AG09319 (cell line): Measurements from ENCODE around the gene SLAMF8.

Experiments used
- DNase-seq: peaks from one replicate; pipeline ENCODE4 v3.0.0-alpha.2; 2010; ENCODE audit warnings: low read depth; ENCODE audit errors: extremely low read depth
- TF ChIP-seq, protein P1 (sequence below): IDR thresholded peaks from 2 replicates; pipeline ENCODE4 v1.5.1; 2011; ENCODE audit warnings: low read depth, mild to moderate bottlenecking, inconsistent platforms, low read length, moderate library complexity

Gene SLAMF8

DNA sequence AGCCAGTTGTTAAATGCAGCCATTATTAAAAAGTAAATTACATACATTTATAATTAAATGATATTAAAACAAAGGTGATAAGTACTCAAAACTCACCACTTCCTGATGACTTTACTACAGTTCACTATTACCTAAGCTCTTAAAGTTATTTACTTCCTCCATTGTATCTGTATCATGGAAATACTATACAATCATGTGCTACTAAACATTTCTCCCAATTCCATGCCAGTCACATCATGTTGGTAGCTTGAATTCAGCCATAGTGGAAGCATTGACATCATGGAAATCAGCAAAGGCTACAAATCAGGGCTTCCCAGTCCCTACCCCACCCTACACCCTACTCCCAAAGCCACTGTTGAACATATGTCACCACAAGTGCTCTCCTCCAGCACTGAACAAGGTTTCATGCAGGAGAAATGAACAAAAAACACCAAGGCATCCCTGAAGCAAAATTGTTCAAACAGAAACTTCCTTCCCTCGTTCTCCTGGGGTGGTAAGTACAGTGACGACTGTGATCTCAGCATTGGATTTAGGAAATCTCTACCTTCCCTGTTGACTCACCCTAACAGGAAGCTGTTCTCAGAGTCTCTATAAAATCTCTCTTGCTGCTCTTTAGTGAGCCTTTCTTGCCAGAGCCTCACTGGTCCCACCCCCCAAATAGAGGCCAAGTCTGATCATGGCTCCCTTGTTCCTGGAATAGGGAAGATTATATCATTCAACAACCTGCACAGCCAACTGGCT lies 23.1 kb downstream of the SLAMF8 start:
- no peak for DNase-seq
- TF ChIP-seq, protein P1, sequence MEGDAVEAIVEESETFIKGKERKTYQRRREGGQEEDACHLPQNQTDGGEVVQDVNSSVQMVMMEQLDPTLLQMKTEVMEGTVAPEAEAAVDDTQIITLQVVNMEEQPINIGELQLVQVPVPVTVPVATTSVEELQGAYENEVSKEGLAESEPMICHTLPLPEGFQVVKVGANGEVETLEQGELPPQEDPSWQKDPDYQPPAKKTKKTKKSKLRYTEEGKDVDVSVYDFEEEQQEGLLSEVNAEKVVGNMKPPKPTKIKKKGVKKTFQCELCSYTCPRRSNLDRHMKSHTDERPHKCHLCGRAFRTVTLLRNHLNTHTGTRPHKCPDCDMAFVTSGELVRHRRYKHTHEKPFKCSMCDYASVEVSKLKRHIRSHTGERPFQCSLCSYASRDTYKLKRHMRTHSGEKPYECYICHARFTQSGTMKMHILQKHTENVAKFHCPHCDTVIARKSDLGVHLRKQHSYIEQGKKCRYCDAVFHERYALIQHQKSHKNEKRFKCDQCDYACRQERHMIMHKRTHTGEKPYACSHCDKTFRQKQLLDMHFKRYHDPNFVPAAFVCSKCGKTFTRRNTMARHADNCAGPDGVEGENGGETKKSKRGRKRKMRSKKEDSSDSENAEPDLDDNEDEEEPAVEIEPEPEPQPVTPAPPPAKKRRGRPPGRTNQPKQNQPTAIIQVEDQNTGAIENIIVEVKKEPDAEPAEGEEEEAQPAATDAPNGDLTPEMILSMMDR, result no peak

DNA sequence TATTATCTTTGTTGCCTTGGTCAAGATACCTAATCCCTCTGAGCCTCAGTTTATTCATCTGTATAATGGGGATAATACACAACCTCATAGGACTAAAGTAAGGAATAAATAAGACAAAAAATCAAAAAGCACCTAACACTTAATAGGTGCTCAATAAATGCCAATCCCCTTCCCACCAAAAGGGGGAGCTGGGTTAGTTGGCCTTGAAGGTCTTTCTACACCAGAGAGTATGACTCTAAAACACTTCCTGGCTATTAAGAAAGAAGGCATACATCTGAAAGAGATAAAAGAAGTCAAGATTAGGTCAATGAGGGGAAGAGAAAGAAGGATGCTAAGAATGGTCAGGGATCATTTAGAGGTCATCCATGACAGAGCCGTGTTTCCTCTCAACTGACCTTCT lies 24.7 kb downstream of the SLAMF8 start:
- DNase-seq, result no peak
- TF ChIP-seq, protein P1, result no peak

DNA sequence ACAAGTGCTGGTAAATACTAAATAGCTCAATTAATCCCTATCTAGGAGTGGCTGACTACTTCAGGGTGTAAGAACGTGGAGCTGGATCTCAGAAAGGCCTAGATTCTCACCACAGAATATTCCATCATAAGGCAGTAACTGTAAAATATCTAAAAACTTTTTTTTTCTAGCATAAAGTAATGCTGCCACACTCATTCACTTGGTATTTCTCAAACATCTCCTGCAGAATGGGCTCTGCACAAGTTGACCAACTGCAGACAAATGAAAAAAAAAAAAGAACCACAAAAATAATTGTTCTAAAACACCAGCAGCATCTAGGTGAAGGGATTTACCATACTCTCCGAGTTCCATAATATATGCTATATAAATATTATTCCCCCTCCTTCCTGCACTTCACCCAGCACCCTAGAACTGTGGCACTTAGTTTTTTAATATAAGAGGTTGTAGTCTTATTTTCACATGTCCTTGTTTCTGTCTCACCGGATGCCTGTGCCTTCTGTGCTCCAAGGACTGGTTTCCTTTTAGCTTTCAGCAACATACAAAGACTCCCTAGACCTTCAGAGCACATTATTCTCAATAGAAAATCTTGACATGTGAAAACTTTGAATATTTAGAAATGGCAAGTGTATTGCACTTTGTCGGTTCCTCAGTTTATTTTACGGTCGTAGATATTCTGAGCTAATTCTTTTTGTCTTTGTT lies 26.9 kb downstream of the SLAMF8 start:
- no peak for DNase-seq
- TF ChIP-seq, protein P1, result no peak

DNA sequence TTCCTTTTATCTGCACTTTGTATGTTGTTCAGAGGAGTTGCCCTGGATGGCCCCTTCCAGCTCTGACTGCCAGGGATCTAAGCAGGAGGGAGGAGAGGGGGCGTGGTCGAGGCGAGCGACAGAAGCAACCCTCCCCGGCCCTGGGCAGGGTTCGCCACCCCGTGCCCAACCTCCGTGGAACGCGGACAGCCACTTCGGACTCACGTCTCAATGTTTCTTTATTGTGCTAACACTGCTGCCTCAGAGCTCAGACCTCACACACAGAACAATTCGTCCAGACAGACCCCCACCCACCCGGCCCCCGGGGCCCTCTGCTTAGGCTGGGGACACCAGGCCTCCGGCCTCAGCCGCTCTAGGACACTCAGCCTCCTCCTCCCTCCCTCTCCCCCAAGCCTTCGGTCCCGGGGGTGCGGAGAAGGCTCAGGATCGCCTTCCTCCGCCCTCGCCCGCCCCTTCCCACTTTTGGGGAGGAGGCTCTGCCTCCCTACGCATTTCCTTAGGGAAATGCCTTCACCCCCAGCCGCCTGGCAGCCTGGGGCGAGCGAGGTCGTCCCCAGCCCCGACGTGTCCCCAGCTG lies 27.5 kb downstream of the SLAMF8 start:
- TF ChIP-seq, protein P1, result no peak
- DNase-seq, result peak; percentile 5

DNA sequence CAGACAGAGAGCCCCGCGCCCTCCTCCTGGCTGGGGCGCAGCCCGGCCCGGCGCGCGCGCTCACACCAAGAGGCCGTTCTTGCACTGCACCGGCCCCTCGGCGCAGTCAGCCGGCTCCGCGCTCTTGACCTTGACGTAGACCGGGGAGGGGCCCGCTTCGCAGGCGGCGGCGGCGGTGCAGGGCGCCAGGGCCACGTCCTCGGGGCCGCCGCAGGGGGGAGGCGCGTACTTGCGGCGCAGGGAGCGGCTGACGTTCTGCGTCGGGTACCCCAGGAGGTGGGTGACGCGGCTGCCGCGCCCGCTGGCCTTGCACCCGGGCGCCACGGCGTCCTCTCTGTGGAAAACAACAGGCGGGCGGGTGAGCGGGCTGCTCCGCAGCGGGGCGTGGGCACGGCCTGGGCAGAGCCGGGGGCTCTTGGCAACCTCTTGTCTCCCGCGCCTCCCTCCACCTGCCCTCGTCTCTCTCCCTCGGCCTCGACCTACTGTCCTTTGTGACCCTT lies 28.1 kb downstream of the SLAMF8 start:
- TF ChIP-seq, protein P1, result no peak
- peak; percentile 49 for DNase-seq

DNA sequence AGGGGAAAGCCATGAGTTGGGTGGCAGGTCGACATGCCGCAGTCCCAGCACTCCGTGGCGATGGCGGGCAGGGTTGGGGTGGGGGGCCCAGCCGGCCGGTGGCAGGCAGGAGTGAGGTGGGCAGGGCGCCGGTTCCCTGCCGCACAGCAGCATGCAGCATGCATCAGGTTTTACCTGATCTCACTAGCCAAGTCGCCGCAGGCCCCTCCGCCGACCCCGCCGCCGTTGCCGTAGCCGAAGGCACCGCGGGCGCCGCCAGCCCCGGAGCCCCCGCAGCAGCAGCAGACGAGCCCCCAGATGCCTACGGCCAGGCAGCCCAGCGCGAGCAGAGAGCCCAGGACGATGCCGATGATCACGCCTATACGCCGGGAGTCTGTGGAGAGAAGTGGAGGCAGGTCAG lies 29.0 kb downstream of the SLAMF8 start:
- DNase-seq, result no peak
- TF ChIP-seq, protein P1, result no peak

DNA sequence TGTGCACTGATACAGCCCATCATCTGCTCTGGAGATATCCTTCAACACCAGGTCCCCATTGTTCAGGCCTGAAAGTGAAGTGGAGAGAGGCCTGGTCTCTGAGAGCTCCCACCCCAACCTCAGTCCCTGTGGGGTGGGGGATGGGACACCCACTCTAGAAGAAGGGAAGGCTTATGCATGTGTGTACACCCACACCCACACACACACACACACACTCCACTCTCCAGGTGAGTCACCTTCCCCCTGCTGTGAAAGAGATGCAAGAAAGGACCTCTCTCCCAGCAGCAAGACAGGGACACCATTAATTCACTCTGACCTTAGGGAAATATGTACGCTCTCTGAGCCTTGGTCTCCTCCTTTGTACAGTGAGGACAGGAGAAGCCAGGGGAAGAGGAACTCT lies 29.9 kb downstream of the SLAMF8 start:
- TF ChIP-seq, protein P1, result no peak
- no peak for DNase-seq
